ENCODE data around the gene SELENOK. TPM values are rescaled to one million over a fixed set of nuclear protein-coding genes. Genes with fewer than 3 reads are reported as not detected.

Gene SELENOK
- total RNA-seq, result 10 to 100 TPM; 16.0 to 31.8 (median 25.9) TPM
- 10 to 100 TPM; 48.3 to 63.6 TPM for polyA plus RNA-seq

DNA sequence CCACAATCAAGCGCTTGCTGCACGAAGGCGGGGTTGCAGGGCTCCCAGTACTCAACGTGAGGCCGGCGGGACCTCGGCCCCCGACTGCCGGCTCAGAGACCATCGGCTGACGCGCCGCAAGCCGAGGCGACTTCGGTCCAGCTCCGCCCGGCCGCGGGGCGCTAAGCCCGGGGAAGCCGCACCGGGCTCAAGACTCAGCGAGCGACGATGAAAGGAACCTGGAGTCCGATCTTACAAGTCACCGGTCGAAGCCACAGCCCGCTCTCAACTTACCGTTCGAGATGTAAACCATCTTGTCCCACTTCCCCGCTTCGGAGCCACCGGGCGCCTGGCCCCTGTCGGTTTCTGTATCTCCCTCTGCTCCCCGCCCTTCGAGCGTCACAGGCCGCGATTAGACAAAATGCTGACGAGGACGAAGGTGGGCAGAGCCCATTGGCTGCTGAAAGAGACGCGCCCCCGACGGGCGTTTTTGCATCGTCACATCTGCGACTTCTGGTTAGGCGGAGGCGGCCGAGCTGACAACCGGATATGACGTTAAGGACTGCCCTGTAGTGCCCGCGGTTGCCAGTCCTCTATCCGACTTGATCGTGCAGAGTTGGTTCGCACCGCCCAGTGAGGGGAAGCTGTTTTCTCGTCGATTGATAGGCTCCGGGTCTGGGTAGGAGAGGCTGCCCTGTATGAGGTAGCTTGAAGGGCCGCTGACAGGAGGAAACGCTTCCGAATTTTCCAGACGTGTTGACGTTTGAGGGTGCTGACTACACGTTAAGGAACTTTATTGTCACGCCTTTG is at the start of gene SELENOK:
TSS of gene SELENOK (minus strand) at position 363 of the 789 bp plus-strand sequence.
- FAIRE-seq (peak; percentile 97), ATAC-seq (peak; percentile 94 to 98 (median 96)), DNase-seq (peak; percentile 93 to 100 (median 98))
- H3K4me1 ChIP-seq, result peaks cover 5 to 25% (median 9%) of the 10 kb centered on the region in 3 donors
- intact Hi-C loops (cut with DNase I), result no loop called here
- H3K27me3 ChIP-seq, result peaks cover 0 to 5% (median 0%) of the 10 kb centered on the region in 4 donors
- TF ChIP-seq, protein P1, sequence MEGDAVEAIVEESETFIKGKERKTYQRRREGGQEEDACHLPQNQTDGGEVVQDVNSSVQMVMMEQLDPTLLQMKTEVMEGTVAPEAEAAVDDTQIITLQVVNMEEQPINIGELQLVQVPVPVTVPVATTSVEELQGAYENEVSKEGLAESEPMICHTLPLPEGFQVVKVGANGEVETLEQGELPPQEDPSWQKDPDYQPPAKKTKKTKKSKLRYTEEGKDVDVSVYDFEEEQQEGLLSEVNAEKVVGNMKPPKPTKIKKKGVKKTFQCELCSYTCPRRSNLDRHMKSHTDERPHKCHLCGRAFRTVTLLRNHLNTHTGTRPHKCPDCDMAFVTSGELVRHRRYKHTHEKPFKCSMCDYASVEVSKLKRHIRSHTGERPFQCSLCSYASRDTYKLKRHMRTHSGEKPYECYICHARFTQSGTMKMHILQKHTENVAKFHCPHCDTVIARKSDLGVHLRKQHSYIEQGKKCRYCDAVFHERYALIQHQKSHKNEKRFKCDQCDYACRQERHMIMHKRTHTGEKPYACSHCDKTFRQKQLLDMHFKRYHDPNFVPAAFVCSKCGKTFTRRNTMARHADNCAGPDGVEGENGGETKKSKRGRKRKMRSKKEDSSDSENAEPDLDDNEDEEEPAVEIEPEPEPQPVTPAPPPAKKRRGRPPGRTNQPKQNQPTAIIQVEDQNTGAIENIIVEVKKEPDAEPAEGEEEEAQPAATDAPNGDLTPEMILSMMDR (IDR thresholded peaks at IDR 0.05), result no peak
- no peaks in the 10 kb centered on the region for H3K9me3 ChIP-seq
- peak within 1 kb of the TSS; percentile 97 to 99 (median 97) for H3K27ac ChIP-seq
- H3K4me3 ChIP-seq, result peak within 1 kb of the TSS; percentile 80 to 93 (median 92)
- whole genome bisulfite sequencing, 2 donors, result 0% methylated on average over 65 to 73 of the region's 73 CpGs
- no peaks in the 10 kb centered on the region for H3K36me3 ChIP-seq

DNA sequence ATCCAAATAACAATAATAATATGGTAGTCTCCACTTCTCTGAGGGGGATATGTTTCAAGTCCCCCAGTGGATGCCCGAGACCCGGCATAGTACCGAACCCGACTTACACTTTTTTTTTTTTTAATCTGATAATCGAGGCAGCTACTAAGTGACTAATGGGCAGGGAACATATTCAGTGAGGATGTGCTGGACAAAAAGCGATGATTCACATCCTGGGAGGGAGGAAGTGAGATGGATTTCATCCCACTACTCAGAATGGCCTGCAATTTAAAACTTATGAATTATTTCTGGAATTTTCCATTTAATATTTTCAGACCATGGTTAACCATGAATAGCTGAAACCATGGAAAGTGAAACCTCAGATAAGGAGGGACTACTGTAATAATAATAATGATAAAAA is 49.5 kb upstream of the SELENOK start:
- WGBS, 2 donors, result 59 to 67% methylated on average over 6 of the region's 6 CpGs
- no peak for FAIRE-seq

DNA sequence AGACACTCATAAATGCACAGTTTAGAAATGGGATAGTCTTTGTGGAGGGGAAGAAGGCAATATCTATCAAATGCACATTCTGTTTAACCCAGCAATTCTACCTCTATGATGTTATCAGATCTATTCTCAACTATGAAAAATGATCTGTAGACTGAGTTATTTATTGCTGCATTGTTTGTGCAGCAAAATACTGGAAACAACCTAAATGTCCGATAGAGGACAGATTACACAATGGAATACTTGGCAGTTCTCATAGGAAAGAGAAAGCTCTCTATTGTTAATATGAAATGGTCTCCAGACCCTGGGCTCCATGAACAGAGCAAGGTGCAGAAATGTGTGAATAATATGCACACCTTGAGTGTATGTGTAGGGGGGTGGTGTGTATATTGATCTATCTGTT is 49.0 kb upstream of the SELENOK start:
- 4 to 13% methylated on average over 1 of the region's 1 CpG for WGBS, 2 donors
- no peak for FAIRE-seq
- Histone ChIP-seq H3K36me3 (no peaks in the 10 kb centered on the region), H3K27ac (no peak overlapping the region), H3K9me3 (no peaks in the 10 kb centered on the region), H3K4me1 (no peaks in the 10 kb centered on the region), H3K27me3 (peaks cover 0 to 7% (median 0%) of the 10 kb centered on the region in 4 donors), H3K4me3 (no peak overlapping the region)
- TF ChIP-seq, protein P1 (IDR thresholded peaks at IDR 0.05), result no peak
- no peak for ATAC-seq
- intact Hi-C loops (cut with DNase I), result no loop called here
- no peak for DNase-seq

More for the DNA sequence above, 49.5 kb upstream of the SELENOK start:
- TF ChIP-seq, protein P1 (IDR thresholded peaks at IDR 0.05), result no peak
- ATAC-seq, result no peak
- H3K9me3 ChIP-seq, result no peaks in the 10 kb centered on the region
- H3K27me3 ChIP-seq, result peaks cover 0 to 7% (median 0%) of the 10 kb centered on the region in 4 donors
- no peaks in the 10 kb centered on the region for H3K36me3 ChIP-seq
- H3K4me1 ChIP-seq, result no peaks in the 10 kb centered on the region
- no peak overlapping the region for H3K4me3 ChIP-seq
- intact Hi-C loops (cut with DNase I), result no loop called here
- no peak overlapping the region for H3K27ac ChIP-seq
- DNase-seq, result no peak

DNA sequence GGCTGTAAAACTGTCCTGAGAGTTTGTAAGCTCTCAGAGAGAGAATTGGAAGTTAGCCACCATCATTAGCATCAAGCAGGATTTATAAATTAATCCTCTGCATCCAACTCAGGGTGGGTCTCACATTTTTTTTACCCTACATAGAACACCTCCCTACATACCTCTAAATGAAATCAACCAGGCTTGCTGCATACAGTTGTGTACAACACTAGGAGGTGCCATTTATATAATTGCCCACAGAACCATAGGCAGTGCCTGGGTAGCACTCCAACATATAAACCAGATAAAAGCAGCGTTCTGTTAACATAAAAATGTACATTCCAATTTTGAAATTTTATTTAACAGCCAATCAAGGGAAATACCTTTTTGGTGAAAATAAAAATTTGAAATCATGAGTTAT is 48.2 kb upstream of the SELENOK start:
- peaks cover 0 to 7% (median 0%) of the 10 kb centered on the region in 4 donors for H3K27me3 ChIP-seq
- H3K36me3 ChIP-seq, result no peaks in the 10 kb centered on the region
- intact Hi-C loops (cut with DNase I), result loop anchor here in 1 of 3 donors (5.0 kb wide), 1 partner anchor 432 kb away; no protein-coding TSS in a partner anchor
- H3K27ac ChIP-seq, result no peak overlapping the region
- H3K4me1 ChIP-seq, result no peaks in the 10 kb centered on the region
- no peak overlapping the region for H3K4me3 ChIP-seq
- TF ChIP-seq, protein P1 (IDR thresholded peaks at IDR 0.05), result no peak
- DNase-seq (no peak), ATAC-seq (no peak), FAIRE-seq (no peak)
- 37 to 41% methylated on average over 1 of the region's 1 CpG for WGBS, 2 donors
- H3K9me3 ChIP-seq, result no peaks in the 10 kb centered on the region

Measured in pancreas (tissue), 10 donors.